Neural crest cell (in vitro differentiated cells): ENCODE measurements around the gene EPHB6. TPM values are rescaled to one million over a fixed set of nuclear protein-coding genes. Genes with fewer than 3 reads are reported as not detected.

ENCODE experiments used
- DNase-seq: peaks from one replicate; pipeline ENCODE4 v3.0.0; 2021; ENCODE audit warnings: low read depth, mixed read lengths, low spot score
- H3K27ac Mint-ChIP-seq: one replicate; pipeline ENCODE4 v1.8.0; 2021; ENCODE audit warnings: mild to moderate bottlenecking, mixed read lengths; ENCODE audit not compliant: unreplicated experiment
- H3K27me3 Mint-ChIP-seq: 2 replicates; pipeline ENCODE4 v1.8.0; 2021; ENCODE audit warnings: low read depth, mild to moderate bottlenecking, mixed read lengths
- H3K36me3 Mint-ChIP-seq: 2 replicates; pipeline ENCODE4 v1.8.0; 2021; ENCODE audit warnings: low read depth, mild to moderate bottlenecking, mixed read lengths
- H3K4me1 Mint-ChIP-seq: 2 replicates; pipeline ENCODE4 v1.8.0; 2021; ENCODE audit warnings: mixed read lengths
- H3K4me3 Mint-ChIP-seq: one replicate; pipeline ENCODE4 v1.8.0; 2021; ENCODE audit warnings: mild to moderate bottlenecking, mixed read lengths
- H3K9me3 Mint-ChIP-seq: 2 replicates; pipeline ENCODE4 v1.8.0; 2021; ENCODE audit warnings: mixed read lengths
- CTCF ChIP-seq: fragments of 200-600 bp; sonication (generic); conservative IDR thresholded peaks from 2 replicates; pipeline ENCODE4 v1.5.0; 2021; ENCODE audit warnings: antibody characterized with exemption, mild to moderate bottlenecking
- total RNA-seq: library from RNA; stranded (reverse); gene quantifications from 2 replicates; pipeline ENCODE4 v1.2.1, GENCODE V29; 2021

Gene EPHB6
- total RNA-seq, 1 donor from 2014 or later = 12.3 TPM

GRCh38 chr7:142890874-142891485, 36.1 kb downstream of the EPHB6 start:
- Mint-ChIP-seq H3K27ac (no peak overlapping the region), H3K27me3 (no peaks in the 10 kb centered on the region)

GRCh38 chr7:142891490-142892082, 36.7 kb downstream of the EPHB6 start:
- peaks cover 4% of the 10 kb centered on the region for H3K27me3 Mint-ChIP-seq
- no peak overlapping the region for H3K4me3 Mint-ChIP-seq
- H3K4me1 Mint-ChIP-seq = peaks cover 17% of the 10 kb centered on the region
- H3K36me3 Mint-ChIP-seq = no peaks in the 10 kb centered on the region
- H3K9me3 Mint-ChIP-seq = peaks cover 7% of the 10 kb centered on the region
- no peak overlapping the region for H3K27ac Mint-ChIP-seq
- no peak for DNase-seq
- no peak for TF ChIP-seq CTCF

More at GRCh38 chr7:142890874-142891485, 36.1 kb downstream of the EPHB6 start:
- H3K36me3 Mint-ChIP-seq = no peaks in the 10 kb centered on the region
- DNase-seq = no peak
- TF ChIP-seq CTCF = no peak
- no peak overlapping the region for H3K4me3 Mint-ChIP-seq
- H3K4me1 Mint-ChIP-seq = peaks cover 17% of the 10 kb centered on the region
- H3K9me3 Mint-ChIP-seq = peaks cover 7% of the 10 kb centered on the region

- no peaks in the 10 kb centered on the region for H3K36me3 Mint-ChIP-seq
- no peak overlapping the region for H3K27ac Mint-ChIP-seq
- peaks cover 13% of the 10 kb centered on the region for H3K4me1 Mint-ChIP-seq
- DNase-seq = no peak
- no peak overlapping the region for H3K4me3 Mint-ChIP-seq
- TF ChIP-seq CTCF = no peak
- peaks cover 3% of the 10 kb centered on the region for H3K9me3 Mint-ChIP-seq
- H3K27me3 Mint-ChIP-seq = peaks cover 4% of the 10 kb centered on the region
Measured at GRCh38 chr7:142892951-142893350, 38.1 kb downstream of the EPHB6 start.

GRCh38 chr7:142894112-142894984, 39.5 kb downstream of the EPHB6 start:
- Mint-ChIP-seq H3K9me3 (peaks cover 3% of the 10 kb centered on the region), H3K4me1 (peaks cover 11% of the 10 kb centered on the region), H3K4me3 (no peak overlapping the region), H3K27ac (peak overlapping the region; percentile 89), H3K36me3 (no peaks in the 10 kb centered on the region), H3K27me3 (peaks cover 9% of the 10 kb centered on the region)
- no peak for TF ChIP-seq CTCF
- DNase-seq = no peak

GRCh38 chr7:142894985-142895593, 40.2 kb downstream of the EPHB6 start:
- no peak for DNase-seq
- no peaks in the 10 kb centered on the region for H3K36me3 Mint-ChIP-seq
- H3K4me3 Mint-ChIP-seq = no peak overlapping the region
- TF ChIP-seq CTCF = no peak
- peak overlapping the region; percentile 89 for H3K27ac Mint-ChIP-seq
- H3K9me3 Mint-ChIP-seq = peaks cover 3% of the 10 kb centered on the region
- peaks cover 16% of the 10 kb centered on the region for H3K27me3 Mint-ChIP-seq
- peaks cover 6% of the 10 kb centered on the region for H3K4me1 Mint-ChIP-seq
